ENCODE data around the gene GRSF1. TPM values are rescaled to one million over a fixed set of nuclear protein-coding genes. Genes with fewer than 3 reads are reported as not detected.

Gene GRSF1
- total and polyA plus RNA-seq, 10 of the 15 experiments (the other 5 are each of a cell fraction or from before 2014, with no cell fraction given), result 37.5 to 105 (median 68.4) TPM

DNA sequence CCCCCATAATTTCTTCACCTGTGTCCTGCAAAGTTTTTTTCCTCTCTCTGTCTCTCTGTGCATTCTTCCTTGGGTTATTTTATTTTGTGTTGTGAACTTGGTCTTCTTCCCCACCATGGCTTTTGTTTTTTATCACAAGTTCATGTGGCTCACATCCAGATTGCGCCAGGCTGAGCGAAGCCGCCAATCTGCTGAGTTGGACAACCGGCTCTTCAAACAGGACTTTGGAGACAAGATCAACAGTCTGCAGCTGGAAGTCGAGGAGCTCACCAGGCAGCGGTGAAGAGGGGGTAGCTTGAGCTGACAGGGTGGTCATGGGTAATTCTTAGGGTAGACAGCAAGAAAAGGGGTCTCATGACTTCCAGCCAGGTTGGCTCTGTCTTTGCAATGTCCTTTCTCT is 46.1 kb downstream of the GRSF1 start:
- Histone ChIP-seq H2AFZ (ENCODE audit: control insufficient read depth, low read depth, low read length) (no peak overlapping the region), H3K4me3 (no peak overlapping the region), H3K9me3 (replicated peaks; ENCODE audit: control insufficient read depth, insufficient read depth, low read length) (no peaks in the 10 kb centered on the region), H3K36me3 (ENCODE audit: control insufficient read depth in 2 of 2, insufficient read depth in 2 of 2, low read length in 1 of 2) (no peaks in the 10 kb centered on the region; a peak in 1 of 4 replicates), H3K4me1 (ENCODE audit: control insufficient read depth, insufficient read depth, low read length) (no peaks in the 10 kb centered on the region), H3K9ac (ENCODE audit: control insufficient read depth, insufficient read depth, low read length) (no peak overlapping the region), H4K20me1 (ENCODE audit: control insufficient read depth, insufficient read depth) (no peaks in the 10 kb centered on the region), H3K4me2 (ENCODE audit: control insufficient read depth, insufficient read depth) (no peak overlapping the region), H3K79me2 (ENCODE audit: control insufficient read depth, insufficient read depth, low read length) (no peaks in the 10 kb centered on the region), H3K27me3 (replicated peaks in 1 of 2; ENCODE audit: control insufficient read depth in 2 of 2, insufficient read depth in 2 of 2, low read length in 1 of 2) (no peaks in the 10 kb centered on the region), H3K27ac (ENCODE audit: control insufficient read depth, insufficient read depth) (no peak overlapping the region)
- BruUV-seq (replicated peaks), result no TSS peak
- intact Hi-C loops (cut with micrococcal nuclease; ENCODE audit: unreplicated experiment), result no loop called here
- FAIRE-seq (no peak), DNase-seq (ENCODE audit: low read depth, low spot score) (no peak), ATAC-seq (no peak)
- SMC1A ChIA-PET (ENCODE audit: uncharacterized antibody, unreplicated experiment), result no interaction called here
- TF ChIP-seq, protein P1, sequence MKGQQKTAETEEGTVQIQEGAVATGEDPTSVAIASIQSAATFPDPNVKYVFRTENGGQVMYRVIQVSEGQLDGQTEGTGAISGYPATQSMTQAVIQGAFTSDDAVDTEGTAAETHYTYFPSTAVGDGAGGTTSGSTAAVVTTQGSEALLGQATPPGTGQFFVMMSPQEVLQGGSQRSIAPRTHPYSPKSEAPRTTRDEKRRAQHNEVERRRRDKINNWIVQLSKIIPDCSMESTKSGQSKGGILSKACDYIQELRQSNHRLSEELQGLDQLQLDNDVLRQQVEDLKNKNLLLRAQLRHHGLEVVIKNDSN (IDR thresholded peaks at IDR 0.05; ENCODE audit: borderline replicate concordance, extremely low read length, insufficient read depth, low read depth, low read length), result no peak
- TF ChIP-seq HDGF (IDR thresholded peaks at IDR 0.05), result no peak
- no peak for TF ChIP-seq ZNF274 (IDR thresholded peaks at IDR 0.05; ENCODE audit: insufficient read depth, insufficient read length)
- no peak for TF ChIP-seq JUND (IDR thresholded peaks at IDR 0.05; ENCODE audit: low read depth, low read length)
- TF ChIP-seq NR2C1 (IDR thresholded peaks at IDR 0.05), result no peak
- TF ChIP-seq, protein P2, sequence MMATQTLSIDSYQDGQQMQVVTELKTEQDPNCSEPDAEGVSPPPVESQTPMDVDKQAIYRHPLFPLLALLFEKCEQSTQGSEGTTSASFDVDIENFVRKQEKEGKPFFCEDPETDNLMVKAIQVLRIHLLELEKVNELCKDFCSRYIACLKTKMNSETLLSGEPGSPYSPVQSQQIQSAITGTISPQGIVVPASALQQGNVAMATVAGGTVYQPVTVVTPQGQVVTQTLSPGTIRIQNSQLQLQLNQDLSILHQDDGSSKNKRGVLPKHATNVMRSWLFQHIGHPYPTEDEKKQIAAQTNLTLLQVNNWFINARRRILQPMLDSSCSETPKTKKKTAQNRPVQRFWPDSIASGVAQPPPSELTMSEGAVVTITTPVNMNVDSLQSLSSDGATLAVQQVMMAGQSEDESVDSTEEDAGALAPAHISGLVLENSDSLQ (IDR thresholded peaks at IDR 0.05), result no peak
- RAD21 ChIA-PET (ENCODE audit: unreplicated experiment), result no interaction called here
- POLR2A ChIA-PET, result no interaction called here
- in situ Hi-C loops (cut with MboI), result no loop called here
- CTCF ChIA-PET, result interaction anchor here (1.2 to 1.5 kb wide), 2 partner anchors 9 to 17 kb away, joined by 3 to 5 read pairs; no protein-coding TSS in a partner anchor
- 71% methylated on average over 6 of the region's 6 CpGs for WGBS (ENCODE audit: insufficient coverage, insufficient replicate concordance, low lambda C conversion rate, missing lambda C conversion rate)

Measured in GM12878 (cell line).